Natural killer cell (primary cell): ENCODE results near the gene PUM2. TPM values are rescaled to one million over a fixed set of nuclear protein-coding genes. Genes with fewer than 3 reads are reported as not detected.

ENCODE experiments used
- ATAC-seq, 3 donors: fragments of 150-1000 bp in 2 of 3; fragments of 200-7000 bp in 1 of 3; cut with Tn5 transposase; 1 replicate in 1 of 3; 2 replicates in 2 of 3; pipeline ENCODE4 v1.10.0; 2021; ENCODE audit warnings: mild to moderate bottlenecking in 2 of 3, moderate library complexity in 2 of 3
- DNase-seq, 2 donors: peaks; one replicate each; pipeline versions ENCODE4 v3.0.0 to v3.0.0-alpha.2; 2013 to 2021; ENCODE audit warnings: mixed read lengths in 1 of 2
- H3K27ac ChIP-seq: one replicate; pipeline ENCODE4 v1.5.1; 2013; ENCODE audit warnings: mild to moderate bottlenecking, low read length
- H3K27me3 ChIP-seq: one replicate; pipeline ENCODE4 v1.6.1; 2013; ENCODE audit warnings: low read length; ENCODE audit not compliant: control insufficient read depth, insufficient read depth
- H3K36me3 ChIP-seq: one replicate; pipeline ENCODE4 v1.6.1; 2013; ENCODE audit warnings: low read length; ENCODE audit not compliant: control insufficient read depth, insufficient read depth
- H3K4me1 ChIP-seq: one replicate; pipeline ENCODE4 v1.6.1; 2013; ENCODE audit warnings: low read length; ENCODE audit not compliant: control insufficient read depth, insufficient read depth
- H3K4me3 ChIP-seq: one replicate; pipeline ENCODE4 v1.5.1; 2013; ENCODE audit warnings: low read length
- H3K9me3 ChIP-seq: one replicate; pipeline ENCODE4 v1.6.1; 2013; ENCODE audit warnings: low read length; ENCODE audit not compliant: control insufficient read depth, insufficient read depth
- H3K27ac Mint-ChIP-seq, 2 donors: one replicate each; pipeline ENCODE4 v1.8.0; 2022; ENCODE audit warnings: mild to moderate bottlenecking in 2 of 2, mixed read lengths in 2 of 2, moderate library complexity in 1 of 2
- H3K27me3 Mint-ChIP-seq, 2 donors: one replicate each; pipeline ENCODE4 v1.8.0; 2022; ENCODE audit warnings: low read depth in 2 of 2, mixed read lengths in 2 of 2
- H3K36me3 Mint-ChIP-seq: one replicate; pipeline ENCODE4 v1.8.0; 2022; ENCODE audit warnings: mixed read lengths
- H3K4me1 Mint-ChIP-seq, 2 donors: one replicate each; pipeline ENCODE4 v1.8.0; 2022; ENCODE audit warnings: mixed read lengths in 2 of 2
- H3K4me3 Mint-ChIP-seq: one replicate; pipeline ENCODE4 v1.8.0; 2022; ENCODE audit warnings: mild to moderate bottlenecking, moderate library complexity, mixed read lengths
- H3K9me3 Mint-ChIP-seq, 2 donors: one replicate each; pipeline ENCODE4 v1.8.0; 2022; ENCODE audit warnings: mixed read lengths in 2 of 2
- WGBS: methylation state at CpG from one replicate; pipeline ENCODE4 v1.1.7; 2013; ENCODE audit warnings: missing lambda C conversion rate; ENCODE audit not compliant: insufficient coverage; 5-methylcytosine and 5-hydroxymethylcytosine counted together
- intact Hi-C: fragments of 100-400 bp; cut with micrococcal nuclease; formaldehyde crosslinking; loops from one replicate; pipeline ENCODE4 v1.14.2; 2022
- total RNA-seq, 4 donors: library from RNA; stranded (reverse); fragments of 120-200 nt in 1 of 4; gene quantifications; one replicate each; pipeline versions ENCODE4 v1.2.3 to v1.2.4, GENCODE V29; 2013 to 2022
- TF ChIP-seq, protein P1 (sequence below): fragments of 200-600 bp; IDR thresholded peaks from one replicate; pipeline ENCODE4 v1.8.0; 2022; ENCODE audit warnings: antibody characterized with exemption

The PUM2 gene, protein sequence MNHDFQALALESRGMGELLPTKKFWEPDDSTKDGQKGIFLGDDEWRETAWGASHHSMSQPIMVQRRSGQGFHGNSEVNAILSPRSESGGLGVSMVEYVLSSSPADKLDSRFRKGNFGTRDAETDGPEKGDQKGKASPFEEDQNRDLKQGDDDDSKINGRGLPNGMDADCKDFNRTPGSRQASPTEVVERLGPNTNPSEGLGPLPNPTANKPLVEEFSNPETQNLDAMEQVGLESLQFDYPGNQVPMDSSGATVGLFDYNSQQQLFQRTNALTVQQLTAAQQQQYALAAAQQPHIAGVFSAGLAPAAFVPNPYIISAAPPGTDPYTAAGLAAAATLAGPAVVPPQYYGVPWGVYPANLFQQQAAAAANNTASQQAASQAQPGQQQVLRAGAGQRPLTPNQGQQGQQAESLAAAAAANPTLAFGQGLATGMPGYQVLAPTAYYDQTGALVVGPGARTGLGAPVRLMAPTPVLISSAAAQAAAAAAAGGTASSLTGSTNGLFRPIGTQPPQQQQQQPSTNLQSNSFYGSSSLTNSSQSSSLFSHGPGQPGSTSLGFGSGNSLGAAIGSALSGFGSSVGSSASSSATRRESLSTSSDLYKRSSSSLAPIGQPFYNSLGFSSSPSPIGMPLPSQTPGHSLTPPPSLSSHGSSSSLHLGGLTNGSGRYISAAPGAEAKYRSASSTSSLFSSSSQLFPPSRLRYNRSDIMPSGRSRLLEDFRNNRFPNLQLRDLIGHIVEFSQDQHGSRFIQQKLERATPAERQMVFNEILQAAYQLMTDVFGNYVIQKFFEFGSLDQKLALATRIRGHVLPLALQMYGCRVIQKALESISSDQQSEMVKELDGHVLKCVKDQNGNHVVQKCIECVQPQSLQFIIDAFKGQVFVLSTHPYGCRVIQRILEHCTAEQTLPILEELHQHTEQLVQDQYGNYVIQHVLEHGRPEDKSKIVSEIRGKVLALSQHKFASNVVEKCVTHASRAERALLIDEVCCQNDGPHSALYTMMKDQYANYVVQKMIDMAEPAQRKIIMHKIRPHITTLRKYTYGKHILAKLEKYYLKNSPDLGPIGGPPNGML
- total RNA-seq = 100 to 1,000 TPM; 115 to 157 (median 130) TPM
- 118 TPM for total RNA-seq (2013)

DNA sequence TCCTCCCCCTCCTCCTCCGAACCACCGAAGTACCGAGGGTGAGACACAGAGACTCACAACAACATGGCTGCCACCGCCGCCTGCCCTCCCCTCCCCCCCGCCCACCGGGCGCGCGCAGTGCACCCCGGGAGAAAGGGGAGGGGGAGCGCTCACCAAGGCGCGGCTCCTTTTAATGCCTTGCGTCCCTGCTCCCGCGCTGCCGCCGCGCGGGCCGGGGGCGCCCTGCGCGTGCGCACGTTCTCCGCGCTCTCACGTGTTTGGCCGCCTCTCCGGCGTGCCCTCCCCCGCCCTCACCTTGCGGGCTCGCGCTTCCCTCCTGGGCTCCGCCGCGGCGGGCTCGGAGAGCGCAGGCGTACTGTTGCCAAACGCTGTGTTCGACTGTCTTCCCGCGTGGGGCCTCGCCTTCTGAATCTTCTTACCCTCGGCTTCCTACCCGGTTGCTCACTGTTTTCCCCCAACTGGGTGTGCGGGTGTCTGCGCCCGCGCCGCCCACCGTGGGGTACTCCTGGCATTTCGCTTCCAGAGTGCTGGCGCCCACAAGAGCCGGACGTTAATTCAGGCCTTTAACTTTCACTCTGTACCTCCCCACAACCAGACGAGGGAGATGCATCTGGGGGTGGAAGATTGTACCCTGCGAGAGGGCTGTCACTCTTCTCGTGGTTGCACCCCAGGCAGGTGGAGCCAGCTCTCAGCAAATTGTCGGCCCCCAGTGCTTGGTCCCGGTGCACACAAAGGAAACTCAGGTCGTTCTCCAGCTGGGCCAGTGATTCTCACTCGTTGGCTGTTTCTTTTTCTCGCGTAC lies at the start of gene PUM2:
TSS of gene PUM2 (minus strand) at position 92 of the 802 bp plus-strand sequence. CDS start 23,484 bp downstream, outside the sequence.
- Mint-ChIP-seq H3K9me3 (no peaks in the 10 kb centered on the region), H3K4me1 (peaks cover 32 to 37% of the 10 kb centered on the region in 2 donors), H3K27ac (no peak within 1 kb of the TSS), H3K4me3 (no peak within 1 kb of the TSS), H3K27me3 (no peaks in the 10 kb centered on the region), H3K36me3 (no peaks in the 10 kb centered on the region)
- intact Hi-C loops = loop anchor here (1.0 to 5.0 kb wide), 3 partner anchors 96 to 449 kb away; partner anchors contain the start of genes HS1BP3, RHOB and TTC32
- WGBS = under 1% methylated on average over 60 of the region's 70 CpGs
- TF ChIP-seq, protein P1, sequence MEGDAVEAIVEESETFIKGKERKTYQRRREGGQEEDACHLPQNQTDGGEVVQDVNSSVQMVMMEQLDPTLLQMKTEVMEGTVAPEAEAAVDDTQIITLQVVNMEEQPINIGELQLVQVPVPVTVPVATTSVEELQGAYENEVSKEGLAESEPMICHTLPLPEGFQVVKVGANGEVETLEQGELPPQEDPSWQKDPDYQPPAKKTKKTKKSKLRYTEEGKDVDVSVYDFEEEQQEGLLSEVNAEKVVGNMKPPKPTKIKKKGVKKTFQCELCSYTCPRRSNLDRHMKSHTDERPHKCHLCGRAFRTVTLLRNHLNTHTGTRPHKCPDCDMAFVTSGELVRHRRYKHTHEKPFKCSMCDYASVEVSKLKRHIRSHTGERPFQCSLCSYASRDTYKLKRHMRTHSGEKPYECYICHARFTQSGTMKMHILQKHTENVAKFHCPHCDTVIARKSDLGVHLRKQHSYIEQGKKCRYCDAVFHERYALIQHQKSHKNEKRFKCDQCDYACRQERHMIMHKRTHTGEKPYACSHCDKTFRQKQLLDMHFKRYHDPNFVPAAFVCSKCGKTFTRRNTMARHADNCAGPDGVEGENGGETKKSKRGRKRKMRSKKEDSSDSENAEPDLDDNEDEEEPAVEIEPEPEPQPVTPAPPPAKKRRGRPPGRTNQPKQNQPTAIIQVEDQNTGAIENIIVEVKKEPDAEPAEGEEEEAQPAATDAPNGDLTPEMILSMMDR = no peak
- no peaks in the 10 kb centered on the region for H3K27me3 ChIP-seq
- no peaks in the 10 kb centered on the region for H3K9me3 ChIP-seq
- no peaks in the 10 kb centered on the region for H3K36me3 ChIP-seq
- peaks cover 30% of the 10 kb centered on the region for H3K4me1 ChIP-seq
- H3K27ac ChIP-seq = peak within 1 kb of the TSS; percentile 95
- peak; percentile 85 to 96 (median 87) for ATAC-seq
- peak; percentile 92 to 99 for DNase-seq
- peak within 1 kb of the TSS; percentile 76 for H3K4me3 ChIP-seq

DNA sequence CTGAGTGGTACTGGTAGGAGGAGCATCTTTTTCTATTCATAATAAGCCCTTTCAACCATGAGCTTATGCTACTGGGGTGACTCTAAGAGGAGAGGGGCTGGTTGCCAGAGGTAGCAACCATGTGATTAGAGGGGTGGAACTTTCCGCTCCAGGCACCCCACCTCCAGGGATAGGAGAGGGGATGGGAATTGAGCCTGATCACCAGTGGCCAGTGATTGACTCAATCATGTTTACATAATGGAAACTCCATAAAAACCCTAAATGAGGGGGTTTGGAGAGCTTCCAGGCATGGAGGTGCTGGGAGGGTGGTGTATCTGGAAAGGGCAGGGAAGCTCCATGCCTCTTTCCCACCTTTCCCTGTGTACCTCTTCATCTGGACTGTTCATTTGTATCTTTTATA lies 49.7 kb upstream of the PUM2 start:
- Histone ChIP-seq H3K4me3 (no peak overlapping the region), H3K9me3 (no peaks in the 10 kb centered on the region), H3K27me3 (no peaks in the 10 kb centered on the region), H3K4me1 (no peaks in the 10 kb centered on the region), H3K36me3 (no peaks in the 10 kb centered on the region), H3K27ac (no peak overlapping the region)
- Mint-ChIP-seq H3K27ac (no peak overlapping the region), H3K4me1 (no peaks in the 10 kb centered on the region), H3K36me3 (no peaks in the 10 kb centered on the region), H3K4me3 (no peak overlapping the region), H3K27me3 (peaks cover 4 to 13% of the 10 kb centered on the region in 2 donors), H3K9me3 (no peaks in the 10 kb centered on the region)
- WGBS = no CpG with 5 or more reads among the region's 1 CpG
- ATAC-seq (no peak), DNase-seq (no peak)
- intact Hi-C loops = no loop called here
- TF ChIP-seq, protein P1 = no peak

DNA sequence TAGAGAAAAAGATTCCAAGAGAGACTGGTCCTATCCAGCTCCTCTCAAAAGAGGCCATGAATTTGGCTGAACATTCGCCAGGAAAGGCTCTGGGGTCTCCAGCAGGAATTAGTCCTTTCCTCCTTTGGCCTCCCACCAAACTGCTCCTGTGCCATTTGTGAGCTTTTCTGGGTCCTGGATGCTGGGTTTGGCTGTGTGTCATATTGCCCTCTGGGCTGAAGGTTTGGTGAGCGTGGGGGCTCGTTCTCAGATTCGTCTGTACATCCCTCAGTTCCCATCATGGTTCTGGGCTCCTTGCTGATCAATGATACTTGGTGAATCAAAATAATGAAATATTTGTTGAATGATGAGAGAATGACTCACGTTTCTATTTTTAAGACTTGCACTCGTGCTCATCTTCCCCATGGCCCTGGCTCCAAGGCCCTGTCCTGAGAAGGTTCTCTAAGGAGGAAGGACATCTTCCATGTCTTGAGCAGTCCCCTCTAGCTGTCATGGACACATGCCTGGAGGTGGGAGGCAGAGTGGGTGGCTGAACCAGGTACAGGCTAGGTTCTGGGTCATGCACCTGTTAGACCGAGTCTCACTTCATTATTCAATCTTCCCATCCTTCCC lies 48.4 kb upstream of the PUM2 start:
- intact Hi-C loops = no loop called here
- Mint-ChIP-seq H3K4me3 (no peak overlapping the region), H3K27ac (no peak overlapping the region), H3K36me3 (no peaks in the 10 kb centered on the region), H3K4me1 (no peaks in the 10 kb centered on the region), H3K27me3 (peaks cover 8 to 13% of the 10 kb centered on the region in 2 donors), H3K9me3 (no peaks in the 10 kb centered on the region)
- WGBS = 70% methylated on average over 7 of the region's 7 CpGs
- Histone ChIP-seq H3K9me3 (no peaks in the 10 kb centered on the region), H3K36me3 (no peaks in the 10 kb centered on the region), H3K27ac (no peak overlapping the region), H3K27me3 (no peaks in the 10 kb centered on the region), H3K4me3 (no peak overlapping the region), H3K4me1 (no peaks in the 10 kb centered on the region)
- TF ChIP-seq, protein P1 = no peak
- no peak for DNase-seq
- no peak for ATAC-seq
